Lung microvascular endothelial cell (primary cell): ENCODE results near the gene BIN1. TPM values are rescaled to one million over a fixed set of nuclear protein-coding genes. Genes with fewer than 3 reads are reported as not detected.

Experiments used
- DNase-seq, 2 donors: peaks; one replicate each; pipeline versions ENCODE4 v3.0.0 to v3.0.0-alpha.2; 2010; ENCODE audit warnings: low read depth in 2 of 2
- total RNA-seq: library from RNA; depleted of rRNA; stranded (reverse); fragments of >200 nt; gene quantifications from 2 replicates; pipeline ENCODE4 v1.2.1, GENCODE V29; 2014

The BIN1 gene
- total RNA-seq, 1 donor from 2014 or later: 30.0 TPM

DNA sequence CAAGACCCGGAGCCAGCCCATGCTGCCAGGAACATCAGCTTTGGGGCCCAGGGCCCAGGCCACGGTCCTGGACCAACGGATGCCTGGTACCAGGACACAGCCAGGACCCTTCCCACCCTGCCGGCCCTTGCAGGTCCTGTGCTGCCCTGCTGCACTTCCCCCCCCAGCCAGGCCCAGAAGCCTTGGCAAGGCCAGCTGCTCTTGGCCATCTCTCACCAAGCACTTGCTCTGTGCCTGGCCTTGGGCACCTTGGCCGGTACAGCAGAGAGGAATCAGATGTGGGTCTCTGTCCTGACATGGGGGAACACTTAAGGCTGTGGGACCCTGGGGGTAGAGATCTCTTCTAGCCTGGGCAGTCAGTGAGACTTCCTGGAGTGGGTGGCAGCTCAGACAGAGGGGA is 28.9 kb downstream of the BIN1 start:
- no peak for DNase-seq

DNA sequence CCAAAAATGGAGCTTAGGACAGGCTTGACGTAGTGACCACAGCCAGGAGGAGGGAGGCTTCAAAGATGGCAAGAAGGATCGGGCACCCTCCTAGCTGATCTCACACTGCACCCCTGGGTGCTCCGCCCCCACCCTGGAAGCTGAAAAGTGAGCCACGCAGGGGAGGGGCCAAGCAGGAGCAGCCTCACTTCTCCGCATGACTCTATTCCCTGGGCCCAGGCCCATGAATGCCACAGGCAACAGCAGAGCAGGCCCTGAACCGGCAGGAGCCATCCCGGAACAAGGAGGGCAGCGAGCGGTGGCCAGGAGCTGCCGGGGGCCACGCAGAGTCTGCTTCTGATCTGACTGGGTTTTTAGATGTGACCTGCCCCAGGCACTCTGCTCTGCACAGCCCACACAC is 30.0 kb downstream of the BIN1 start:
- DNase-seq: no peak

DNA sequence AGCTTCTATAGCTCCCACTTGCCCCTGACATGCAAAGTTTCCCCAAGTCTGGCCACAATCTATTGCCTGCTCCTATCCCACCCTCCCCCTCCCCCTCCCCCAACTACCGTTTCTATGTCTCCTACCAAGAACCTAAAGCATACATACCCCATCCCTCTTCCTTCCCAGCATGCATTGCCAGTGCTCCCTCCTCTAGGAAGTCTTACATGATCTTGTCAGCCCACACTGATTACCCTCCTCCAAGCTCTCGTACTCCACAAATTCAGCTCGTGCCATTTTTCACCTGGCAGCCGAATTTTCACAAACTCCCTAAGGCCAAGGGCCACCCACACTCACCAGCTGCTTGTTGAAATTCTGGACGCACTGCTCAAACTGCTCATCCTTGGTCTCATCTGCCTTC is 30.7 kb downstream of the BIN1 start:
- DNase-seq: no peak

DNA sequence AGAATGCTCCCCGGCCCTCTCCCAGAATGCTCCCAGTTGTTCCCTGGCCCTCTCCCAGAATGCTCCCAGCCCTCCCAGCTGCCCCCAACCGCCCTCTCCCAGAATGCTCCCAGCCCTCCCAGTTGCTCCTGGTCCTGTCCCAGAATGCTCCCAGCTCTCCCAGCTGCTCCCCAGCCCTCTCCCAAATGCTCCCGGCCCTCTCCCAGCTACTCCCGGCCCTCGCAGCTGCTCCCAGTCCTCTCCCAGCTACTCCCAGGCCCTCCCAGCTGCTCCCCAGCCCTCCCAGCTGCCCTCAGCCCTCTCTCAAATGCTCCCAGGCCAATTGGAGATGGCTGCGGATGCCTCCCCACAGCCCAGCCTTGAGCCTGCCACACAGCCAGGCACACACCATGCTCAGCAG is 31.1 kb downstream of the BIN1 start:
- DNase-seq: no peak

DNA sequence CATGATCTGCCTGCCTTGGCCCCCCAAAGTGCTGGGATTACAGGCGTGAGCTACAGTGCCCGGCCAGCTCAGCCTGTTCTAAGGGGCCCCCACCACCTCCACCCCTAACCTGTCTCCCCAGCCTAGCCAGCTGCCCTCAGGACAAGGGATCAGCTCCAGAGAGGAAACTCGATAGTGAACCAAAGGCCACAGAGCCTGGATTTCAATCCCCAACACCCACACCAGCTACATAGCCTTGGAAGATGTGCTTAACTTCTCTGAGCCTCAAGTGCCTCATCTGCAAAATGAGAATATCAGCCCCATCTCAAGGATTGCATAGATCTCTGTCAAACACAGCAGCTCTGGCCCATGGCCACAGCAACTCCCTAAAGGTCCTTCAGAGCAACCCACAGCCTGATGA is 32.0 kb downstream of the BIN1 start:
- no peak for DNase-seq

DNA sequence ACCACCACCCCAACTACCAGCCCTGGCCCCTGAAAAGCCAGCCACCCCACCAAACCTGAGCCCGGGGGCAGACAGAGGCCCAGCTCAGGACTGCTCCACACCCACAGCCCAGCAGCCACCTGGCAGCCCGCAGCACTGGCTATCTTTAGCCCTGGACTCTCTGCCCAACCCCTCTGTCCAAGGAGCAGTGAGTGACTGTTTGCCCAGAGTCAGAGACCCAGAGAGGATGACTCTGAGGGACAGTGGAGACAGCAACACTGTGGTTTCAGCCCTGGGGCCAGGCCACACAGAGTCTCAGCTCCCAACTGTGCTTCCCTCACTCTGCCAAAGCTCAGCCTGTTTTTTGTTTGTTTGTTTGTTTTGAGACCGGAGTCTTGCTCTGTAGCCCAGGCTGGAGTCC is 32.6 kb downstream of the BIN1 start:
- no peak for DNase-seq

DNA sequence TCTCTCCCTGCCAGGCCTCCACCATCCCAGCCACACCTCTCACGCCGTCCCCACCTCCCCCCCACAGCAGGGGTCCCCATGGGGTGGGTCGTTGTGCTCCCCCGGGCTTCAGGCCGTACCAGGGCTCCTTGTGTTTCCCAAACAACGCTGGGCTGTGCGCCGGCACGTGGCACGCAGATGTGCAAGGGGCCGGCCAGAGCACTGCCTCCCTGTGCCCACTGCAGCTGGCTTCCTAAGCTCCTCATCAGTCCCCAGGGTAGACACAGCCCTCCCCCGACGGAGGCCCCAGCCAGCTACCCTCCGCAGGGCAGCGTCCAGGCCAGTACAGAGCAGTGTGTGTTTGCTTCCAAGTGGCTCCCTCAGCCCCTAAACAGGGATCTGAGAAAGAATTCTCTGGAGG is 34.0 kb downstream of the BIN1 start:
- no peak for DNase-seq

DNA sequence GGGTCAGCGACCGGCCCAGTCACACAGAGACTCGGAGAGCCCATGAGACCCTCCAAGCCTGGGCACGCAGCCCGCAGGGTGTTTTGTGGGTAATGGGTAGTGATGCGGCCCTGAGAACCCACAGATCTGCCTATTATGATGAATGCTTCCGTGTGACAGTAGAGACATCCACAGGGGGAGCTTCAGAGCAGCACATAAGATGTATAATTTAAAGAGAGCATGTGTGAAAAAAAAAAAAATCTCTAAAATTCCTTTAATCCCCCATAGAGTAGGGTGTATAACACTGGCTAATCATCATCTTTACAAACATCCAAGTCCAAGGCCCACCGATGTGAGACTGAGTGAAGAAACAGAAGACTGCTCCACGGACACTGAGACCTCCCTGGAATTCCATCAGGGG is 34.6 kb downstream of the BIN1 start:
- no peak for DNase-seq

DNA sequence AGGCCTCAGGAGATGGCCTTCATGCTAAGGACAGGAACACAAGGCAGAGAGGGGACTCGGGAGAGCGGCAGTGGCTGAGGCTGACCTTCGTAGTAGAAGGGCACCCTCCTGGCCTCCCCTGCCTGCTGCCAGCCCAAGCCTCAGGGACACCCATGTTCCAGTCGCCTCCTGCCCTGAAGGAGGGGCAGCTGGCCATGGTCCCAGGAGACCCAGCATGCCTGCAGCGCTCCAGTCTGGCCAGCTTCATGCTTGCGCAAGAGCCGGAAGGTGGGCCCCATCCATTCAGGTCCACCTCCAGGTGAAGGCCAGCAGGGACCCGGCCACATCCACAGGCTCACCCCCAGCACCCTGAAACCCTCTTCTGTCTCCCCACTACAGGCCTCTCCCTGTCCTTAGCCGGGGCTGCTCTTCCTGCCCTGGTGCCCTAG is 35.0 kb downstream of the BIN1 start:
- no peak for DNase-seq

DNA sequence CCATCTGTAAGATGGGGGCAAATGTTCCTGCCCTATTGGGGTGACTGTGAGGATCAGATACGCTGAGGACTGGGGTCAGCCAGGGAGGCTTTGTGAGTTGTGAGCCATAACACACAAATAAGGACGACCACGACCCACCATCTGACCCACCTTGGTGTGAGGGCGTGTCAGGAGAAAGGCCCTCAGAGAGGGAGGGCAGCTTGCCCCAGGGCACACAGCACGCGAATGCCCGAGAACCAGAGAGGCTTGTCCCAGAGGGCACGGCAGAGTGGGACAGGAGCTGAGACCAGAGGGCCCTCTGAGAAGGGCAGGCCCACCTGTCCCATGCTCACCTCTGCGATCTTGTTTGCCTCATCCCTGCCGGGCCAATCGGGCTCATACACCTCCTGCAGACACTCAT is 36.7 kb downstream of the BIN1 start:
- no peak for DNase-seq

DNA sequence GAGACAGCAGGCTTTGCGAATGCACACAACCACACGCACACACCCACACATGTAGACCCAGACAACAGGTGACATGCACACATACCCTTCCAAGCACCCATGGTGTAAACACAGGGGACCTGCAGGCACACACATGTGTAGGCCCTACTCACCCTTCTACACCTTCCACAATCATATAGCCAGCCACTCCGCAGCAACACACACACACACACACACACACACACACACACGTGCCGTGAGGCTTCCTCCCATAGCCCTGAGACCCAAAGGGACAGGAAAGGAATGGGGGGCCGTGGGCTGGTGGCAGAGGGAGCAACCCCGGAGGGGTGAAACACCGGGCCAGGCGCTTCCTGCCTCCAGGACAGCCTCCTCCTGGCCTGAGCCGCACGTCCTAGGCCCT is 37.4 kb downstream of the BIN1 start:
- DNase-seq: no peak

DNA sequence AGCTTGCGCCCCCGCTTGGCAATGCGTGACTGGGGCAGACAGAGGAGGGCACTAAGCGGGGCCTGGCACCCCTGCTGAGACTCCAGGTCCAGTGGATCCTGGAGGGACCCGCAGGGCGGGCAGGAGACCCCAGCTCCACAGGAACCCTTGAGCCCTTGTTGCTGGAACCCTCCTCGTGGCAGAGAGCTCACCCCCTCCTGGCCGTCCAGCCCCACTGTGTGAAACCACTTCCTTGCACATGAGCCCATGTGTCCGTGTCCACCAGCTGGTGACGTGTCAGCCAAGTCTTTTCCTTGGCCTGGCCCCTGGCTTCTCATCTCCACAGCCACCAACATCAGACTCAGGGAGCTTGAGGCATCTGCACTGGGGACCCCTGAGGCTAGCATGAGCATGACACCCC is 38.0 kb downstream of the BIN1 start:
- DNase-seq: no peak

DNA sequence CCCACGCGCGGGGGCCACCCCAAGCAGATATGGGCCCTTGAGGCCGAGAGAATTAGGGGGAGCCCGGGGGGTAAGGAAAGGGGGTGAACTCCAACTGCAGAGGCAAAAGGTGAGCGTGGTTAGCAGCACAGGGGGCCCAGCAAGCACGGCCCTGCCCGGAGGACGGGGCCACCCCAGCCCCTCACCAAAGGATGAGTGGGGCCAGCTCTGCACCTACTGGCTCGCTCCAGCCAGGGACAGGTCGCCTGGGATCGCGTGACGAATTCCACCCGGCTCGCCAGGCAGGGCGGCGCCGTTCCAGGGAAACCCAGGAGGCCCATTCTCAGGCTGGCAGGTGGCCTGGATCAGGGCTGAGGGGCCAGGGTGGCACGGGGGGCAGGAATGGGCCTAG is 38.6 kb downstream of the BIN1 start:
- no peak for DNase-seq

DNA sequence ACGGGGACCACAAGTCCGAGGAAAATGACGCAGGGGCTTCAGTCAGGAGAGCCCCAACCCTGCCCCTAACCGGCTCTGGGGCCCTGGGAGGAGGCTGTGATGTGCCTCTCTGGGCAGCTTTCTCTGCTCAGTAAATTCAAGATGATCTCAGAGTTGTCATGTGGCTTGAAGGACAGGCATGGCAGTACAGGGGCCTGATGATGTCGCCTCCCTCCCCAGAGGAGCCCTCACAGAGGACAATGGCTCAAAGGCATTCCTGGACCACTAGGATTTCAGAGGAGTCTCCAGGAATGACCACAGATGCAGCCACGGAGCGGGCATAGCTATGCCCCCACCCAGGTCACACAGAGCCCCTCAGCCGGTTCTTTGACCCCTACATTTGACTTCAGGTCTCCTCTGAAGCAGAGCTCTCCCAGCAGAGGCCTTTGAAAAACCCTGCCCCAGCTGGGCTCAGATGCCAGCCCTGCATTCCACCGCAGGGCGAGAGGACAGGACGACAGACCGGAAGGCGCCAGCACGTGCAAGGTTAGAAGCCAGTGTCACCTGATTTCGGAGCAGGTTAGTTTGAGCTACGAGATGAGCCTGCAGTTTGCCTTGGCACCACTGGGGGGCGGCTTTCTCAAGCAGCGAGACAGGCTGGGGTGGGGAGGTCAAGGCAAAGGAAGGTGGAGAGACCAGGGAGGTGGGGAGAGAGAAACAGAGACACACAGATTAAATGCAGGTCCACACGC is 39.2 kb downstream of the BIN1 start:
- peak; percentile 74 for DNase-seq

DNA sequence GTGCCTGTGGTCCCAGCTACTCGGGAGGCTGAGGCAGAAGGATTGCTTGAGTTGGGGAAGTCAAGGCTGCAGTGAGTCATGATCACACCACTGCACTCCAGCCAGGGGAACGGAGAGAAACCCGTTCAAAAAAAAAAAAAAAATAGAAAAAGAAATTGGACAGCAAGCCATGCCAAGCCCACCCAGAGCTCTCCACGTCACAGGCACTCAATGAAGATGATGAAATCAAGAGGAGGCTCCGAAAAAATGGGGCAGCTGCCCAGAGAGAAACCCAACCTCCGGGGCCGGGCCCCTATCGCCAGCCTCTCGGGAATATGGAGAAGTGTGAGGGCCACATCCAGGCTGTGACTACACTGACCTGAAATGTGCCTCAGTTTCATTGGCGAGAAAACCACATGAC is 40.0 kb downstream of the BIN1 start:
- DNase-seq: no peak

DNA sequence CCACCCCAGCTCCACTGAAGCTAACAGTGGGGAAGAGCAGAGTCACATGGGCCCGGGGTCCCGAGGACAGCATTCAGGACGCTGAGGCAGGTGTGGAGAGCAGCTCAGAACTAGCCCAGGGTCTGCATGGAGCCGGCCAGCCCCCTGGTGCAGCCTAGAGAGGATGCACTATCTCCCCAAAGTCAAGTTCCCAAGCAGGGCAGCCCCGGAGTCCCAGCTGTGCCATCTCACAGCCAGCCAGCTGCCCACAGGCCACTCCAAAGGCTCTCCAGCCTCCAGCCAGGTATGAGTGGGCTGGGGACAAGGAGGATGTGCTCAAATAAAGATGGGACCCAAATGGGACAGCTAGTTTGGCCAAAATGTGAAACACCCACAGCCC is 41.0 kb downstream of the BIN1 start:
- DNase-seq: no peak

DNA sequence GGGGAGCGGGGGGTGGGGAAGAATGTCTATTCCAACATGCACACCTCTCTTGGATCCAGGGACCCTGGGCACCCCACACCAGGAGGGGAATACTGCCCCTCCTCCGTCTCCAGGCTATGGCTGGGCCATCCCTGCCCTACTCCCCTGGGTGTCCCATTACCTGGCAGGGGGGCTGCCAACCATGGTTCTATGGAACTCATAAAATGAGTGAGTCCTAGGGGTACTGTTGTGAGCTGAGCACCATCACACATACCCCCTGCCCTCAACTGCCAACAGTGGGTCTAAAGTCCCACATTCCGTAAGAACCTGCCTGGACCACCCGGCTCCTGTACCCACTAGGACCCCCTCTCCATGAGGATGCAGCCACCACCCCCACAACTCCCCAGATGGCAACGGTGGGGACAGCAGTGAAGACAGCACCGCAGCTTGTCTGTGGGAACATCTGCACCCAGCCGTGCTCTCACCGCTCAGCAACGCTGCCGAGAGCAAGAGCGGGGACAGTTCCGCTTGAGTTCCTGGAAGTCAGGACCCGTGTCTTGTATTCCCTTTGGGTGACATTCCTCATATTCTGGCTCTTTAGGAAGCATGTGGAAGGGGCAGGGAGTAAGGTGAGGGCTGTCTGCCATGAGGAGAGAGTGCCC is 41.5 kb downstream of the BIN1 start:
- DNase-seq: no peak

DNA sequence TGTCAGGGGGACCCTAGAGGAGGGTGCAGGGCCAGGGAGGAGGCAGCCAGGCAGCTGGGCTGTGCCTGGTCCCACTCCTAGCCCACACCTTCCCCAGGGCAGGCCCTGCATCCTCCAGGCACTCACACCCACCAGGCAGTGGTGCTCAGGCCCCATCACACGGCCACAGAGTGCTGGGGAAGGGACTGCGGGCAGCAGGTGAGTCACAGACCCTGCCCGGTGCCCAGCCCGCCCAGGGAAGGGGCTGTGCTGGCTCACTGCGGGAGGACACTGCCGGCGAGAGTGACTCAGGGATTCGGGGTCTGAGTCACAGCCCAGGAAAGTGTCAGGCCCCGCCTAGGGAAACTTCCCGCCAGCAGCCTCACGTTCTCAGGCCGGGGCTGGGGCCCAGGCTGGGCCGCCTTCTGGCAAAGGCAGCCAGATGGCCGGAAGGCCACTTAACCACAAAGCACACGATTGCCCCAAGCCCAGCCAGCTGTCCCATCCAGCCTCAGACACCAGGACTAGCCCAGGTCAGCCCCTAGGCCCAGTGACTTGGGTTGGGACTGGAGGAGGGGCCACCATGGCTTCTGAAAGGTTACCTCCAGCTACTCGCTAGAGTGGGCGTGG is 42.2 kb downstream of the BIN1 start:
- peak; percentile 91 to 98 for DNase-seq

DNA sequence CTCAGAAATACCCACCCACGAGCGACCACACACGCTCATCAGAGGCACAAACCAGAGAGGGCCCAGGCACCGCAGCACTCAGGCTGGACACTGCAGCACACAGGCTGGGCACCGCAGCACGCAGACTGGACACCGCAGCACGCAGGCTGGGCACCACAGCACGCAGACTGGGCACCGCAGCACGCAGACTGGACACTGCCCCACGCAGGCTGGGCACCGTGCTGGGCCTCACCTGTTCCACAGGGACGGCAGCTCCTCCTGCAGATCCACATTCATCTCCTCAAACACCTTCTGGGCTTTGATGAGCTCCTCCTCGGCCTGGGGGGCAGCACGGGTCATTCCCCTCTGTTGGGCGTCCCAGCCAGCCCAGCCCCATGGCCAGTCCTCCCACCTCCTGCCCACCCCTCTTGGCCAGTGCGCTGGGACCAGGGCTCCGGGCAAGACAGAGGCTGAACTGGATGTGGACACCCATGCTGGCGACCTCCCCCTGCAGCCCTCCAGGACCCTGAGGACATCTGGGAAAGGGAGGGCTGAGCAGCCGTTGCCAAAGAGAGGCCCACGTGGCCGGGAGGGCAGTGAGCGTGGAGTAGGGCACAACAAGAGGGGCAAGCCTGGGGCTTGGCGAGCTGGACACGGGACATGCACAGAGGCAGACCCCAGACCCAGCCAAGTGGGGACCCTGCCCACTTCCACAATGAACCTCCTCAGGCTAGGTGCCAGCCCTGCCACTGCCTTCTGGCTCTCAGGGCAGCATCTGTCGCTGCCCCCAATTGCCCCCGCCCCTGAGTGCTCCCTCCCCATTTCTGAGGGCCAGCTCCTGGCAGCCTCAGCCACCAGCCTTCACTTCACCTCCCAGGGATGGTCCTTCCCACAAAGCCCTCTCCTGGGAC is 43.0 kb downstream of the BIN1 start:
- DNase-seq: no peak

DNA sequence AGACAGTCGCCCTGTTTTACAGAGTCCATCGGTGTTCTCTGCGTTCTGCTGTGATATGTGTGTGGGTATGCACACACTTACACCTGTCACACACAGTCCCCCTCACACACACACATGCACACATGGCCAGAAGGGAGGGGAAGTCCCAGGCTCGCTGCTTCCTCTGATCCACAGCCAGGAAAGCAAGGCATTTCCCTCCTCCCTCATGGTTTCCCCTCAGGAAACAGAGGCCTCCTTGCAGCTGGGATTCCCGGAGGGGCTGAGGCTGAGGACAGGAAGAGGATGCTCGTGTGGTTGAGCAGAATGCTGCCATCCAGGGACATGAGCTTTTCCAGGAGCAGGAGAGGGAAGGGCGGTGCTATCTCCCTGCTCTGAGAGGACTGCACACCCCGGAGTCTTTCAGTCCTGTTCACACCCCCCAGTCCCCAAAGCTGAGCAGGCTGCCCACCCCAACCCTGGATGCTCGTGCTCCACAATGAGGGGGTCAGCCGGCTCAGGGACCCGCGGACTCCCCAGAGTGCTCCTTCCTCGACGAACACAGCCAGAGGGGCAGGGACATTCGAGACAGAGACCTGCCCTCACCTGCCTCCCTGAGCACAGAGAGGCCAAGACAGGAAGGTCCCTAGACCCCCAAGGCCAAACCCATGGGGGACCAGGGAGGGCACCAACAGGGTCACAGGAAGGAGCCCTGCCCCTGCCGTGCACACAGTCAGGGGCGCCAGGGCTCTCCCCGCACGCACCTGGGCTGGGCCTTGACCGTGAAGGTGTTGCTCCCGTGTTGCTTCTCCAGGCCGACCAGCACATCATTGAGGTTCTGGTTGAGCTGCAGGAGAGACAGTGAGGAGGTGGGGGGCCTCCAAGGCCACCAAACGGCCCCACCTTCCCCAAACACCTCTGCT is 45.3 kb downstream of the BIN1 start:
- DNase-seq: peak; percentile 94 to 98
